ENCODE measurements around the gene MIPOL1.

DNA sequence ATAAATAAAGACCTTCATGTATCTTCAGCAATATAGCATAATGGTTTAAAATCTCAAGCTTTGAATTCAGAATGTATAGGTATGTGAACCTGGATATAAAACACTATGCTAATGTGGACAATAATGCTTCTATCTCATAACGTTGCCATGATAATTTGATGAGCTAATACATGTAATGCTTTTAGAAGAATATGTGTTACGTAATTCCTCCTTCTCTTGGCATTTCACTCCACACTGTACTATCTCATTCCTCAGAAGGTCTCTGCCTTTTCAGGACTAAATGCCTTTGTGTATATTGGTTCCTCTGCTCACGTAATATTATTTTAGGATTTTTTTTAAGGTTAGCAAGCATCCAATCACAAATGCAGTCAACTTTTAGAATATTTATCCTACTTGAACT, 310.8 kb downstream of the MIPOL1 start:
- TF ChIP-seq, protein P1, sequence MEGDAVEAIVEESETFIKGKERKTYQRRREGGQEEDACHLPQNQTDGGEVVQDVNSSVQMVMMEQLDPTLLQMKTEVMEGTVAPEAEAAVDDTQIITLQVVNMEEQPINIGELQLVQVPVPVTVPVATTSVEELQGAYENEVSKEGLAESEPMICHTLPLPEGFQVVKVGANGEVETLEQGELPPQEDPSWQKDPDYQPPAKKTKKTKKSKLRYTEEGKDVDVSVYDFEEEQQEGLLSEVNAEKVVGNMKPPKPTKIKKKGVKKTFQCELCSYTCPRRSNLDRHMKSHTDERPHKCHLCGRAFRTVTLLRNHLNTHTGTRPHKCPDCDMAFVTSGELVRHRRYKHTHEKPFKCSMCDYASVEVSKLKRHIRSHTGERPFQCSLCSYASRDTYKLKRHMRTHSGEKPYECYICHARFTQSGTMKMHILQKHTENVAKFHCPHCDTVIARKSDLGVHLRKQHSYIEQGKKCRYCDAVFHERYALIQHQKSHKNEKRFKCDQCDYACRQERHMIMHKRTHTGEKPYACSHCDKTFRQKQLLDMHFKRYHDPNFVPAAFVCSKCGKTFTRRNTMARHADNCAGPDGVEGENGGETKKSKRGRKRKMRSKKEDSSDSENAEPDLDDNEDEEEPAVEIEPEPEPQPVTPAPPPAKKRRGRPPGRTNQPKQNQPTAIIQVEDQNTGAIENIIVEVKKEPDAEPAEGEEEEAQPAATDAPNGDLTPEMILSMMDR (IDR thresholded peaks at IDR 0.05): no peak
- TF ChIP-seq POLR2A (IDR thresholded peaks at IDR 0.05): no peak
